OCI-LY7 (cell line): ENCODE measurements around the gene RAB20. TPM values are rescaled to one million over a fixed set of nuclear protein-coding genes. Genes with fewer than 3 reads are reported as not detected.

Source experiments
- BruUV-seq: library from RNA; stranded (reverse); fragments of 400-500 nt; replicated peaks from 2 replicates; lab custom pipeline; 2021; lab: Mats Ljungman, UMichigan
- CTCF ChIA-PET: fragments of 300-600 bp; sonication (Branson Sonifier 250); formaldehyde crosslinking; loops from one replicate; lab custom pipeline; 2022; ENCODE audit warnings: antibody characterized with exemption; ENCODE audit not compliant: unreplicated experiment; lab: Charles Lee
- POLR2A ChIA-PET: fragments of 300-600 bp; sonication (Branson Sonifier 250); formaldehyde crosslinking; loops from one replicate; lab custom pipeline; 2022; ENCODE audit warnings: antibody characterized with exemption; lab: Charles Lee
- DNase-seq: peaks from one replicate; pipeline ENCODE4 v3.0.0-alpha.2; 2015; ENCODE audit warnings: low spot score
- H2AFZ ChIP-seq: fragments of 200-600 bp; sonication (generic), shearing (Covaris generic); 2 replicates; pipeline ENCODE4 v1.6.1; 2014; ENCODE audit warnings: mild to moderate bottlenecking, antibody characterized with exemption, low read length, moderate library complexity
- H3K27ac ChIP-seq: fragments of 200-600 bp; sonication (generic); 2 replicates; pipeline ENCODE4 v1.5.1; 2014; ENCODE audit warnings: mixed run types, low read depth, mild to moderate bottlenecking, moderate library complexity, low read length, inconsistent platforms; ENCODE audit not compliant: poor library complexity, severe bottlenecking
- H3K36me3 ChIP-seq: fragments of 200-600 bp; sonication (generic); 2 replicates; pipeline ENCODE4 v1.6.1; 2014; ENCODE audit warnings: mild to moderate bottlenecking, antibody characterized with exemption, low read length, moderate library complexity, mixed read lengths; ENCODE audit not compliant: insufficient read depth
- H3K4me1 ChIP-seq: fragments of 200-600 bp; sonication (generic); 2 replicates; pipeline ENCODE4 v1.5.1; 2014; ENCODE audit warnings: mild to moderate bottlenecking, low read length; ENCODE audit not compliant: insufficient read depth, poor library complexity, severe bottlenecking
- H3K4me2 ChIP-seq: fragments of 200-600 bp; sonication (generic); 2 replicates; pipeline ENCODE4 v1.6.1; 2014; ENCODE audit warnings: mild to moderate bottlenecking, low read length
- H3K4me3 ChIP-seq: fragments of 200-600 bp; sonication (generic); 2 replicates; pipeline ENCODE4 v1.5.1; 2014; ENCODE audit warnings: mild to moderate bottlenecking, low read depth, low read length; ENCODE audit not compliant: poor library complexity, severe bottlenecking
- H3K79me2 ChIP-seq: fragments of 200-600 bp; sonication (generic); 2 replicates; pipeline ENCODE4 v1.6.1; 2016; ENCODE audit warnings: low read depth, mild to moderate bottlenecking, low read length, moderate library complexity, mixed read lengths; ENCODE audit not compliant: insufficient read depth
- H3K9me2 ChIP-seq: fragments of 200-600 bp; sonication (generic); 2 replicates; pipeline ENCODE4 v1.6.1; 2016; ENCODE audit warnings: mild to moderate bottlenecking, low read length, mixed read lengths; ENCODE audit not compliant: insufficient read depth
- H3K9me3 ChIP-seq: fragments of 200-600 bp; sonication (generic); 2 replicates; pipeline ENCODE4 v1.6.1; 2014; ENCODE audit warnings: mild to moderate bottlenecking, mixed run types, low read length, mixed read lengths
- H4K20me1 ChIP-seq: fragments of 200-600 bp; sonication (generic); 2 replicates; pipeline ENCODE4 v1.6.1; 2014; ENCODE audit warnings: mild to moderate bottlenecking, antibody characterized with exemption, low read length, moderate library complexity, mixed read lengths; ENCODE audit not compliant: insufficient read depth
- CTCF ChIP-seq: fragments of 200-600 bp; sonication (generic); conservative IDR thresholded peaks from 2 replicates; pipeline ENCODE4 v1.5.1; 2014; ENCODE audit warnings: mild to moderate bottlenecking, antibody characterized with exemption, low read length, moderate library complexity, mixed read lengths
- EZH2phosphoT487 ChIP-seq: fragments of 200-600 bp; sonication (generic); IDR thresholded peaks from 2 replicates; pipeline ENCODE4 v1.6.1; 2018; ENCODE audit warnings: low read depth, borderline replicate concordance, mild to moderate bottlenecking, mixed run types, antibody characterized with exemption, low read length, moderate library complexity, mixed read lengths
- intact Hi-C: fragments of 100-400 bp; cut with micrococcal nuclease; formaldehyde crosslinking; loops from one replicate; pipeline ENCODE4 v1.10.0; 2022; ENCODE audit not compliant: unreplicated experiment
- total RNA-seq, 2 experiments: library from RNA; depleted of rRNA in 1 of 2; stranded (reverse); fragments of >200 nt in 1 of 2; shearing (Covaris generic) in 1 of 2; gene quantifications; 2 replicates each; pipeline ENCODE4 v1.2.3, GENCODE V29; 2014 to 2022

Gene RAB20
- total RNA-seq, 2 experiments from 2014 or later: not detected

- Histone ChIP-seq H3K9me3 (no peaks in the 10 kb centered on the region), H2AFZ (no peak overlapping the region), H3K27ac (no peak overlapping the region), H3K4me3 (no peak overlapping the region), H3K9me2 (no peaks in the 10 kb centered on the region), H3K4me1 (no peaks in the 10 kb centered on the region), H4K20me1 (no peaks in the 10 kb centered on the region), H3K79me2 (no peaks in the 10 kb centered on the region), H3K4me2 (no peak overlapping the region), H3K36me3 (no peaks in the 10 kb centered on the region)
- no TSS peak for BruUV-seq
- no peak for TF ChIP-seq CTCF
- TF ChIP-seq EZH2phosphoT487: no peak
- POLR2A ChIA-PET: no interaction called here
- DNase-seq: no peak
- intact Hi-C loops: no loop called here
- CTCF ChIA-PET: no interaction called here
These were observed 5.3 kb downstream of the RAB20 start for GRCh38 chr13:110556224-110556606.

GRCh38 chr13:110555601-110556223 lies 5.8 kb downstream of the RAB20 start:
- DNase-seq: peak; percentile 9
- TF ChIP-seq CTCF: no peak
- no peak for TF ChIP-seq EZH2phosphoT487
- Histone ChIP-seq H3K9me2 (no peaks in the 10 kb centered on the region), H3K9me3 (no peaks in the 10 kb centered on the region), H3K27ac (no peak overlapping the region), H4K20me1 (no peaks in the 10 kb centered on the region), H3K79me2 (no peaks in the 10 kb centered on the region), H3K4me1 (no peaks in the 10 kb centered on the region), H3K36me3 (no peaks in the 10 kb centered on the region), H3K4me2 (no peak overlapping the region), H2AFZ (no peak overlapping the region), H3K4me3 (no peak overlapping the region)
- CTCF ChIA-PET: no interaction called here
- POLR2A ChIA-PET: no interaction called here
- intact Hi-C loops: no loop called here
- BruUV-seq: no TSS peak

- Histone ChIP-seq H2AFZ (no peak overlapping the region), H3K4me3 (no peak overlapping the region), H4K20me1 (no peaks in the 10 kb centered on the region), H3K36me3 (no peaks in the 10 kb centered on the region), H3K79me2 (no peaks in the 10 kb centered on the region), H3K9me2 (no peaks in the 10 kb centered on the region), H3K4me2 (no peak overlapping the region), H3K27ac (no peak overlapping the region), H3K4me1 (no peaks in the 10 kb centered on the region), H3K9me3 (no peaks in the 10 kb centered on the region)
- ChIA-PET POLR2A (no interaction called here), CTCF (no interaction called here)
- intact Hi-C loops: no loop called here
- no peak for TF ChIP-seq EZH2phosphoT487
- no peak for TF ChIP-seq CTCF
- BruUV-seq: no TSS peak
- DNase-seq: no peak
These were observed 6.6 kb downstream of the RAB20 start for GRCh38 chr13:110554946-110555345.
